K562 (cell line): ENCODE results near the gene CBX3. TPM values are rescaled to one million over a fixed set of nuclear protein-coding genes. Genes with fewer than 3 reads are reported as not detected.

Source experiments
- CBFB ChIP-seq: sonication (generic); formaldehyde crosslinking; IDR thresholded peaks from 2 replicates; pipeline ENCODE4 v1.4.0; 2020; ENCODE audit warnings: mild to moderate bottlenecking, missing genetic modification reagents
- CHCHD3 ChIP-seq: fragments of 250-450 bp; sonication (Bioruptor Pico); IDR thresholded peaks from 2 replicates; pipeline ENCODE4 v2.1.2; 2022; ENCODE audit warnings: mild to moderate bottlenecking
- L3MBTL2 ChIP-seq: fragments of 450-650 bp; IDR thresholded peaks from 2 replicates; pipeline ENCODE4 v1.6.1; 2016; ENCODE audit warnings: mild to moderate bottlenecking, moderate library complexity
- NBN ChIP-seq: fragments of 450-650 bp; IDR thresholded peaks from 2 replicates; pipeline ENCODE4 v1.6.1; 2016; ENCODE audit warnings: low read depth, mild to moderate bottlenecking
- RCOR1 ChIP-seq, 2 experiments: IDR thresholded peaks; 2 replicates each; pipeline ENCODE4 v1.6.1; 2012; ENCODE audit warnings: low read depth in 2 of 2, low read length in 2 of 2, borderline replicate concordance in 1 of 2, improper control_type of control experiment in 1 of 2
- RFX5 ChIP-seq: IDR thresholded peaks from 2 replicates; pipeline ENCODE4 v1.6.1; 2011; ENCODE audit warnings: low read depth, mild to moderate bottlenecking, improper control_type of control experiment, low read length
- SNRNP70 ChIP-seq: fragments of 200-400 bp; formaldehyde crosslinking; optimal IDR thresholded peaks from 2 replicates; pipeline ENCODE3; 2017; ENCODE audit warnings: low read depth, low read length
- TBL1XR1 ChIP-seq, 2 experiments: IDR thresholded peaks; 2 replicates each; pipeline ENCODE4 v1.6.1; 2012; ENCODE audit warnings: improper control_type of control experiment in 2 of 2, low read length in 2 of 2, mild to moderate bottlenecking in 1 of 2
- TFE3 ChIP-seq: fragments of 450-650 bp; formaldehyde crosslinking; IDR thresholded peaks from 2 replicates; pipeline ENCODE4 v1.4.0; 2020; ENCODE audit warnings: mild to moderate bottlenecking, mixed read lengths
- ZNF639 ChIP-seq, 2 experiments: fragments of 200-800 bp in 1 of 2; sonication (Bioruptor generic) in 1 of 2; sonication (generic) in 1 of 2; formaldehyde crosslinking in 1 of 2; IDR thresholded peaks in 1 of 2; conservative IDR thresholded peaks in 1 of 2; 2 replicates each; pipeline versions ENCODE4 v1.5.0 to v1.6.1; 2016 to 2020; ENCODE audit warnings: missing compliant biosample characterization in 1 of 2, missing genetic modification characterization in 1 of 2, missing genetic modification reagents in 1 of 2
- polyA plus RNA-seq, 8 experiments: library from polyadenylated mRNA; depleted of rRNA in 4 of 8; stranded (reverse) in 5 of 8; unstranded in 3 of 8; fragments of >200 nt; fragmentation: Nextera tagmentation in 2 of 8; fragmentation: Illumina TruSeq in 1 of 8; extraction: Ambion mirVana in 2 of 8; extraction: Trizol in 1 of 8; gene quantifications; 2 replicates each; pipeline versions ENCODE4 v1.2.1 to v1.2.3, GENCODE V29; 2011 to 2014; ENCODE audit warnings: inconsistent platforms in 1 of 8, missing spikeins in 1 of 8
- total RNA-seq, 7 experiments: library from RNA; depleted of rRNA in 6 of 7; stranded (reverse); fragments of >200 nt in 6 of 7; fragmentation: Illumina TruSeq in 2 of 7; extraction: Trizol in 2 of 7; gene quantifications; 2 replicates each; pipeline versions ENCODE4 v1.2.1 to v1.2.3, GENCODE V29; 2011 to 2021; ENCODE audit warnings: low replicate concordance in 1 of 7
- TF ChIP-seq, protein P1 (sequence below): IDR thresholded peaks from 2 replicates; pipeline ENCODE4 v1.6.1; 2011; ENCODE audit warnings: borderline replicate concordance, low read depth, mild to moderate bottlenecking, moderate library complexity, low read length; ENCODE audit not compliant: insufficient read depth, poor library complexity, severe bottlenecking
- TF ChIP-seq, protein P2 (sequence below): fragments of 450-650 bp; IDR thresholded peaks from 2 replicates; pipeline ENCODE4 v1.6.1; 2016; ENCODE audit warnings: low read depth

CBX3 gene
- total and polyA plus RNA-seq, 9 of the 15 experiments (the other 6 are each of a cell fraction or from before 2014, with no cell fraction given) = 198 to 413 (median 328) TPM

GRCh38 chr7:26200444-26201246 is 900 bp upstream of the CBX3 start, which contains the start of gene HNRNPA2B1 (continued):
- TF ChIP-seq TFE3 (CRISPR knock-in tag) (no peak; the same call in 1 of the 2 replicates), TBL1XR1 (IDR thresholded peaks at IDR 0.05; ENCODE audit: low read length in 2 of 2) (peak; percentile 51 to 96; a peak in 3 of 4 replicates), ZNF639 (CRISPR knock-in tag; conservative IDR thresholded peaks at IDR 0.05 in 1 of 2, IDR thresholded peaks at IDR 0.05 in 1 of 2) (no peak), SNRNP70 (no peak), CHCHD3 (peak; percentile 96), L3MBTL2 (no peak; the same call in 1 of the 2 replicates), CBFB (CRISPR knock-in tag) (no peak), NBN (no peak), RCOR1 (IDR thresholded peaks at IDR 0.05; ENCODE audit: borderline replicate concordance in 1 of 2, low read depth in 2 of 2, low read length in 2 of 2) (peak in 1 of 2 experiments; percentile 59; a peak in 2 of 4 replicates), RFX5 (no peak)
- TF ChIP-seq, protein P1, sequence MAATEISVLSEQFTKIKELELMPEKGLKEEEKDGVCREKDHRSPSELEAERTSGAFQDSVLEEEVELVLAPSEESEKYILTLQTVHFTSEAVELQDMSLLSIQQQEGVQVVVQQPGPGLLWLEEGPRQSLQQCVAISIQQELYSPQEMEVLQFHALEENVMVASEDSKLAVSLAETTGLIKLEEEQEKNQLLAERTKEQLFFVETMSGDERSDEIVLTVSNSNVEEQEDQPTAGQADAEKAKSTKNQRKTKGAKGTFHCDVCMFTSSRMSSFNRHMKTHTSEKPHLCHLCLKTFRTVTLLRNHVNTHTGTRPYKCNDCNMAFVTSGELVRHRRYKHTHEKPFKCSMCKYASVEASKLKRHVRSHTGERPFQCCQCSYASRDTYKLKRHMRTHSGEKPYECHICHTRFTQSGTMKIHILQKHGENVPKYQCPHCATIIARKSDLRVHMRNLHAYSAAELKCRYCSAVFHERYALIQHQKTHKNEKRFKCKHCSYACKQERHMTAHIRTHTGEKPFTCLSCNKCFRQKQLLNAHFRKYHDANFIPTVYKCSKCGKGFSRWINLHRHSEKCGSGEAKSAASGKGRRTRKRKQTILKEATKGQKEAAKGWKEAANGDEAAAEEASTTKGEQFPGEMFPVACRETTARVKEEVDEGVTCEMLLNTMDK = peak; percentile 42
- TF ChIP-seq, protein P2, sequence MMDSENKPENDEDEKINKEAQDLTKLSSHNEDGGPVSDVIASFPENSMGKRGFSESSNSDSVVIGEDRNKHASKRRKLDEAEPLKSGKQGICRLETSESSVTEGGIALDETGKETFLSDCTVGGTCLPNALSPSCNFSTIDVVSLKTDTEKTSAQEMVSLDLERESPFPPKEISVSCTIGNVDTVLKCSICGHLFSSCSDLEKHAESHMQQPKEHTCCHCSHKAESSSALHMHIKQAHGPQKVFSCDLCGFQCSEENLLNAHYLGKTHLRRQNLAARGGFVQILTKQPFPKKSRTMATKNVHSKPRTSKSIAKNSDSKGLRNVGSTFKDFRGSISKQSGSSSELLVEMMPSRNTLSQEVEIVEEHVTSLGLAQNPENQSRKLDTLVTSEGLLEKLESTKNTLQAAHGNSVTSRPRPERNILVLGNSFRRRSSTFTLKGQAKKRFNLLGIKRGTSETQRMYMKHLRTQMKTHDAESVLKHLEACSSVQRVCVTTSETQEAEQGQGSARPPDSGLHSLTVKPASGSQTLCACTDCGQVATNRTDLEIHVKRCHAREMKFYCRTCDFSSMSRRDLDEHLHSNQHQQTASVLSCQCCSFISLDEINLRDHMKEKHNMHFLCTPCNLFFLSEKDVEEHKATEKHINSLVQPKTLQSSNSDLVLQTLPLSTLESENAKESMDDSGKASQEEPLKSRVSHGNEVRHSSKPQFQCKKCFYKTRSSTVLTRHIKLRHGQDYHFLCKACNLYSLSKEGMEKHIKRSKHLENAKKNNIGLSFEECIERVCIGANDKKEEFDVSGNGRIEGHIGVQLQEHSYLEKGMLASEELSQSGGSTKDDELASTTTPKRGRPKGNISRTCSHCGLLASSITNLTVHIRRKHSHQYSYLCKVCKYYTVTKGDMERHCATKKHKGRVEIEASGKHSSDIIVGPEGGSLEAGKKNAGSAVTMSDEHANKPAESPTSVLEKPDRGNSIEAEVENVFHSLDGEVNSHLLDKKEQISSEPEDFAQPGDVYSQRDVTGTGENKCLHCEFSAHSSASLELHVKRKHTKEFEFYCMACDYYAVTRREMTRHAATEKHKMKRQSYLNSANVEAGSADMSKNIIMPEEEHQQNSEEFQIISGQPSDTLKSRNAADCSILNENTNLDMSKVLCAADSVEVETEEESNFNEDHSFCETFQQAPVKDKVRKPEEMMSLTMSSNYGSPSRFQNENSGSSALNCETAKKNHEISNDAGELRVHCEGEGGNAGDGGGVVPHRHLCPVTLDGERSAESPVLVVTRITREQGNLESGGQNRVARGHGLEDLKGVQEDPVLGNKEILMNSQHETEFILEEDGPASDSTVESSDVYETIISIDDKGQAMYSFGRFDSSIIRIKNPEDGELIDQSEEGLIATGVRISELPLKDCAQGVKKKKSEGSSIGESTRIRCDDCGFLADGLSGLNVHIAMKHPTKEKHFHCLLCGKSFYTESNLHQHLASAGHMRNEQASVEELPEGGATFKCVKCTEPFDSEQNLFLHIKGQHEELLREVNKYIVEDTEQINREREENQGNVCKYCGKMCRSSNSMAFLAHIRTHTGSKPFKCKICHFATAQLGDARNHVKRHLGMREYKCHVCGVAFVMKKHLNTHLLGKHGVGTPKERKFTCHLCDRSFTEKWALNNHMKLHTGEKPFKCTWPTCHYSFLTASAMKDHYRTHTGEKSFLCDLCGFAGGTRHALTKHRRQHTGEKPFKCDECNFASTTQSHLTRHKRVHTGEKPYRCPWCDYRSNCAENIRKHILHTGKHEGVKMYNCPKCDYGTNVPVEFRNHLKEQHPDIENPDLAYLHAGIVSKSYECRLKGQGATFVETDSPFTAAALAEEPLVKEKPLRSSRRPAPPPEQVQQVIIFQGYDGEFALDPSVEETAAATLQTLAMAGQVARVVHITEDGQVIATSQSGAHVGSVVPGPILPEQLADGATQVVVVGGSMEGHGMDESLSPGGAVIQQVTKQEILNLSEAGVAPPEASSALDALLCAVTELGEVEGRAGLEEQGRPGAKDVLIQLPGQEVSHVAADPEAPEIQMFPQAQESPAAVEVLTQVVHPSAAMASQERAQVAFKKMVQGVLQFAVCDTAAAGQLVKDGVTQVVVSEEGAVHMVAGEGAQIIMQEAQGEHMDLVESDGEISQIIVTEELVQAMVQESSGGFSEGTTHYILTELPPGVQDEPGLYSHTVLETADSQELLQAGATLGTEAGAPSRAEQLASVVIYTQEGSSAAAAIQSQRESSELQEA = no peak
